ENCODE data around the gene NFYA.

GRCh38 chr6:41147917-41148316, 75.1 kb downstream of the NFYA start:
- no peak for TF ChIP-seq GATA3 (IDR thresholded peaks at IDR 0.05; ENCODE audit: low read depth, low read length)
- no peak for TF ChIP-seq GATA2 (IDR thresholded peaks at IDR 0.05; ENCODE audit: low read depth, low read length)
